T47D (cell line): ENCODE results near the gene TAF11.
"Not testable (repeated sequence)": the region's sequence is repeated elsewhere in the genome, so short reads cannot be mapped to it uniquely, and the experiment has no call there.

ENCODE experiments used
- DNase-seq, 2 experiments: peaks; one replicate each; pipeline versions ENCODE4 v3.0.0 to v3.0.0-alpha.2; 2011 to 2012; ENCODE audit warnings: low read depth in 1 of 2, low spot score in 1 of 2
- JUND ChIP-seq: IDR thresholded peaks from 2 replicates; pipeline ENCODE4 v1.6.1; 2012; ENCODE audit warnings: low read depth
- in situ Hi-C: cut with HindIII; loops from 2 replicates; pipeline ENCODE4 v1.10.0; 2016; ENCODE audit warnings: low sequenced_read_pairs, low pct_unique_long_range_greater_than_20kb

The TAF11 gene

DNA sequence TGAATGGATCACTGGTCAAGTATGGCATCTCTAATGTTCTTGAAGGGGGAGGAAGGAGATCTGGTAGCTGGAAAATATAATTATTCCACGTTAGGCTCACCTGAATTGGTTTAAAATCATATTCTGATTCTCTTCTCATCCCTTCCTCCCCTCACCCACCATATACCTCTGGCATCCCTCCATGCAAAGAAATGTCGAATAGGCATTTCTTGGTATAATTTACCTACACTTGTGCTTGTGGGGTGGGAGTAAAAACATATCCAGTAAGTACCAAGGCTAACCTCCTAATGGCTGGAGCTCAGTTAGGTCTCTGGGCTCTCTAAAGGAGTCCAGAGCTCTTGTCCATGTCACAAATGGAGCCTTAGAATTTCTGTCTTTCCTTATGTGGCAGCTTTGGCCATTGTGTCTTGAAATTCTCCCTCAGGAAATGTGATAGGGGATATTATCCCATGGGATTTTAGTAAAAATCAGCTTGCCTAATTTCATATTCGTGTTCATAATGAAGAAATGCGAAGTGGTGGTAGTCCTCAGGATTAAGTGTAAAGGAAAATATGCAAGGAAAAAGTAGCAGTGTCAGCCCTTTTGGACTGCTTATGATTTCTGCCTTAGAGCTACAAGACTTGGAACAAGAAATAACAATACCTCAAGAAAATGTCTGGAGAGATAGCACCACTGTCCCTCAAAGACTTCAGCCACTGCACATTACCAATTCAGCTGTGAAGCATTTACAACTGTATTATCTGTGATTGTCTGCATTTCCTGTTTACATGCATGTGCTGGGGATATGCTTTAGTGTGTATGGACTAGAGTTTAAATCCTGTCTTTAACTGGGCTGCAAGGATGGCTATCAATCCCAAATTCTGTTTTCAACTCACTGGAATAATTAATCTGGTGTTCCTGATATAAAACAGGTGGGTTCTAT is 12.3 kb downstream of the TAF11 start:
- in situ Hi-C loops = no loop called here
- no peak for TF ChIP-seq JUND
- no peak for DNase-seq

DNA sequence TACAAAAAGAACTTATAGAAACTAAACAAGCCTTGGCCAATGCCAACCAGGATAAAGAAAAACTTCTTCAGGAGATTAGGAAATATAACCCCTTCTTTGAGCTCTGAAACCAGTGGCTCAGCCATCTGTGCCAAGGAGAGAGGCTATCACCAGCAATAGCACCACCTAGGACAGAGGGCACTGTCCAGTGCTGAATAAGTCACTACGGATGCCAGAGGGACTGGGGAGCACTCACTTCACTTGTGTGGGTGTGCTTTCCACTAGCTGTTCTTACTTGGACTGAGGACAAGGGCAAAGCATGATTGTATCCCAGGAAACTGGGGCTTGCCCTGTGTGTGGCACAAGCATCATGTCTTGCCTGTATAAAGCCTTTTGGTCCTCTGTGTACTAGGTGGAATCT is 15.5 kb downstream of the TAF11 start:
- in situ Hi-C loops = no loop called here
- peak in 1 of 2 experiments; percentile 18 for DNase-seq
- no peak for TF ChIP-seq JUND

DNA sequence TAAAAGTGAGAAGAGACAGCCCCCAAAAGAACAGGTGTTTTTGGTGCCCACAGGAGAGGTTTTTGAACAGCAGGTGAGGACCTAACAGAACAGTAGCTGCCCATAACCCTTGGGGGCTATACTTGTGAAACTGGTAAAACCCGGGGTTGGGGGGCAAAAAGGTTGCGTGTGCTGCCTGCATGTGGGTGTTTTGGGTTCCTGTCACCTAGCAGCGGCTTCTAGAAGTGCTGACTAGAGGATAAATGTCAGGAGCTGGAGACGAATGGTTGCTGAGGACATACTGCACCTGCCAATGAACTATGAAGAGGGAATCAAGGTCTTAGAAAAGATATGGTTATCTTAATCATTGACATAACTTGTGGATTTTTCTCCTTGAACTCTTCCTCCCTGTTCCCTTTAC is 16.0 kb downstream of the TAF11 start:
- TF ChIP-seq JUND = no peak
- no peak for DNase-seq
- in situ Hi-C loops = no loop called here

DNA sequence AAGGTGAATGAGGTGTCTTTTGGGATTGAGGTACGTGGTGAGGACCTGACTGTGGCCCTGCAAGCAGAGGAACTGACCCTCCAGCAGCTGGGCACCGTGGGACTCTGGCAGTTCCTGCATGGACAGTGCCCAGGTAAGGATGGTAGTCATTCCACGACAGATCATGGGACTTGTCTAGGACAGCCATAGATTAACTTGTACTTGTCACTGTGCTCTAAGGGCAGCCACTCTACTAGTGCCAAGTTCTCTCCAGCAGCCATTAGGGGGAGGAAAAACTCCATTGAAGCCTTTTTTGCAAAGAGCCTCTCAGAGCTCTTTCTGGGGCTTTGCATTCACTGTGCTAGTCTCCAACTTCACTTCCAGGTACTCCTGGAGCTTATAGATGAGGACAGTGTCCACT is 20.4 kb downstream of the TAF11 start:
- in situ Hi-C loops = no loop called here
- peak in 1 of 2 experiments; percentile 23 for DNase-seq
- TF ChIP-seq JUND = no peak

DNA sequence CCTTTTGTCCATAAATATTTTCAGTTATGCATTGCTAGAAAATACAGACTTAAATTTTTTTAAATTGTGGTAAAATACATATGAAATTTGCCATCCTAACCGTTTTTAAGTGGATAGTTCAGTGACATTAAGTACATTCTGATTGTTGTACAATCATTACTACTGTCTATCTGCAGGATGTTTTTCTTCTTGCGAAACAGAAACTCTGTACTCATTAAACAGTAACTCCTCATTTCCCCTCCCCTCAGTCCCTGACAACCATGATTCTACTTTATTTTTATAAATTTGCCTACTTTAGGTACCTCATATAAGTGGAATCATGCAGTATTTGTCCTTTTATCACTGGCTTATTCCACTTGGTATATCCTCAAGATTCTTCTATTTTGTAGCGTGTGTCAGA is 21.3 kb downstream of the TAF11 start:
- in situ Hi-C loops = no loop called here
- DNase-seq = no peak
- no peak for TF ChIP-seq JUND

DNA sequence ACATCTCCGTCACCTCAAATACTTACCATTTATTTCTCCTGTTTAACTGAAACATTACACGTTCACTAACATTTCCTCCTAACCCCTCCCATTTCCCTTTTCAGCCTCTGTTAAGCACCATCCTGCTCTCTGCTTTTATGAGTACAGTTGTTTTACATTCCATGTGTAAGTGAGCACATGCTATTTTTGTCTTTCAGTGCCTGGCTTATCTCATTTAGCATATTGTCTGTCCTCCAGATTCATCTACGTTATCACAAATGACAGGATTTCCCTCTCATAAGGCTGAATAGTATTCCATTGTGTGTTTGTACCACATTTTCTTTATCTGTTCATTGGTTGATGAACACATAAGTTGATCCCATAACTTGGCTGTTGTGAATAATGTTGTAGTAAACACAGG is 22.7 kb downstream of the TAF11 start:
- no peak for DNase-seq
- no peak for TF ChIP-seq JUND
- in situ Hi-C loops = no loop called here

DNA sequence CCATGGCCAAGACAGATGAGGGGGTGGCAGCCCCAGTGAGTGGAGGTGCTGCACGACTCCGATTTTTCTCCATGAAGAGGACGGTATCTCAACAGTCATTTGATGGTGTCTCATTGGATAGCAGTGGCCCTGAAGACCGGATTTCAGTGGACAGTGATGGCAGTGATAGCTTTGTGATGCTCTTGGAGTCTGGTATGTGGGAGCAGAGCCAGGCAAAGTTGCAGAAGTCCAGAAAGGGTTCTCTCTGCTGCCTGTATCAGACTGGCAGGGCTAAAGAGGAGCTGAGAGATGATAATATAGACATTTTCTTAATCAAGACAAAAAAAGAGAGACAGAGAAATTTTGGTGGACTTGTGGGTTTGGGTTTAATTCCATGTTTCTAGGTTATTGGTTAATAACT is 23.8 kb downstream of the TAF11 start:
- in situ Hi-C loops = no loop called here
- TF ChIP-seq JUND = no peak
- no peak for DNase-seq

DNA sequence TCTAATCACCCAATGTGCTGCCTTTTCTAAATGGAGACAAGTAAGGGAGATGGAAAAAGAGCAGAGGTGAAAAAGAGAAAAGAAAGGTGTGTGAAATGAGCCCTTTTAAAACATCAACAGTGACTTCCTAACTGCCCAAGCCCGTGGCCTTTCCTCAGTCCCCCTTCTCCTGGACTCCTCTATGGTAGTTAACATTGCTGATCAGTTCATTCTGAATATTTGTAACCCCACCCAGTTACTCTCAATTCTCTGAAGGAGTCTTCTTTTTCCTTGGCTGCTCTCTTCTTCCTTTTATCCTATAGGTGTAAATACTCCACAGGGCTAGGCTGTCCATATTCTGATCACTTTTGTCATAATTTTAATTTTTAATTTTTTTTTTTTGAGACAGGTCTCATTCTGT is 27.1 kb downstream of the TAF11 start:
- no peak for TF ChIP-seq JUND
- DNase-seq = no peak
- in situ Hi-C loops = no loop called here

DNA sequence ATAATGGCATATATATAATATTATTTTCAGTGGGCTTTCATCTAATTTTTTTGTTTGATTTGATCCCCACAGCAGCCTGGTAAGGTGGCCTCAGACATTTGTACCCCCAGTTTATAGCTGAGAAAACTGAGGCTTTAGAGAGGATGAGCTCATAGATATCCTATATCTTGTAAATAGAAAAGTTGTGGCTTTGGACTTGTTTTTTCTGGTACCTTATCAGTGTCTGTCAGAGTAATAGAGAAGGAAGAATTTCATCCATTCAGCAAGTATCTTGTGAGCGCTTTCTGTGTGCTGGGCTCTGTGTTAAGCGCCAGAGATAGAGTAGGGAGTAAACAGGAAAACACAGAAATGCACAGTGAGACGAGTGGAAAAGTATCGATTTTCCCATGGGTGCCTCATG is 27.9 kb downstream of the TAF11 start:
- in situ Hi-C loops = no loop called here
- no peak for DNase-seq
- no peak for TF ChIP-seq JUND

DNA sequence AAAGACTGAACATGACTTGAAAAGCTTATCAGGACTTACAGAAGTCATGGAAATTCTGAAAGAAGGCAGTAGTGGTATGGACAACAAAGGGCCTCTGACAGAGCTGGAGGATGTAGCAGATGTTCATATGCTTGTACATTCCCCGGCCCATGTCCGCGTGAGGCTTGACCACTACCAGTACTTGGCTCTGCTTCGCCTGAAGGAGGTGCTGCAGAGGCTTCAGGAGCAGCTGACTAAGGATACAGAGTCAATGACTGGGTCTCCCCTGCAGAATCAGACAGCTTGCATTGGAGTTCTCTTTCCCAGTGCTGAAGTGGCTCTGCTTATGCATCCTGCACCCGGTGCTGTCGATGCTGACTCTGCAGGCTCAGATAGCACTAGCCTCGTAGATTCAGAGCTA is 29.2 kb downstream of the TAF11 start:
- no peak for TF ChIP-seq JUND
- DNase-seq = no peak
- in situ Hi-C loops = no loop called here

DNA sequence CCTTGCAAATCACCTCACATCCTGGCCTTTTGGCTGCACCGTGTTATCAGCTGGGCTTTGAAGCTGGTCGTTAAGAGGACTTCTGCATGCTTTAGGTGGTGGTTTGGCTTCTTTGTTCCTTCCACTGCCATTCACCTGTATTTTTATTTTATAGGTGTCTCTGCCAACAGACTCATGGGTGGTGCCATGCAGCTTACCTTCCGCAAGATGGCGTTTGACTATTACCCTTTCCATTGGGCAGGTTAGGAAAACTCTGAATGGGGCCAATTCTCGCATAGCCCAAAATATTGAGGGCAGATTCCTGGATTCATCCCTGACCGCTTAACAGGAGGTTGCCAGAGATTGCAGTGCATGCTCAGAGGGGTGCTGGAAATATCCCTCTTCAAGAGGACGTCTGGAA is 32.4 kb downstream of the TAF11 start:
- in situ Hi-C loops = no loop called here
- TF ChIP-seq JUND = no peak
- DNase-seq = no peak

DNA sequence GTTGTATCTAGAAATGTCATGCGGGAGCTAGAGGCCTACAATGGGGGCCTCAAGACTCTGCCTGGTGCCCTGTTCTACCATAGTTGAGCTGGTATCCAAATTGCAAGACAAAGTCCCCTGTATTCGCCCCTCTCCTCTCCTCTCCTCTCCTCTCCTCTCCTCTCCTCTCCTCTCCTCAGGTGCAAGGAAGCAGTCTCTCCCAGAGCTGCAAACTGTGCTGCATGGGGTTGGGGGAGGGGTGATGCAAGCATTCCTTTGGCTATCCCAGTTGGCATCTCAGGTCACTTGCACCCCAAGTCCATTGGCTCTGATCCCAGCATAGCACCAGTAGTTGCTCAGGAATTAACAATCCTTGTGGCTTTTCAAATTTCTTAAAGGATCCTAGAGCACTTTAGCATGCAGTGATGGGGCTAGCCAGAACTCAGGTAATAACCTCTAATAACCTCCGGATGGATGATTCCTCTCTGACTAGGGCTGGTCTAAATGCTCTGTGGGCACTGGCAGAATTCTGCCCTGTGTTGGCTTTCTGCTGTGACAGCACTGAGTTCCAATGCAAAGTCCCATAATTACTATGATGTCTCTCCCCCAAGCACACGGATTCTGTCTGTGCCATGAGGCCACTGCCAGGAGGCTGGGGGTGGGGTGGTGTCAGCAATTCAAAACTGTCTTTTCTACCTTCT is 35.3 kb downstream of the TAF11 start:
- in situ Hi-C loops = no loop called here
- TF ChIP-seq JUND = no peak
- peak in 1 of 2 experiments; percentile 80 for DNase-seq

DNA sequence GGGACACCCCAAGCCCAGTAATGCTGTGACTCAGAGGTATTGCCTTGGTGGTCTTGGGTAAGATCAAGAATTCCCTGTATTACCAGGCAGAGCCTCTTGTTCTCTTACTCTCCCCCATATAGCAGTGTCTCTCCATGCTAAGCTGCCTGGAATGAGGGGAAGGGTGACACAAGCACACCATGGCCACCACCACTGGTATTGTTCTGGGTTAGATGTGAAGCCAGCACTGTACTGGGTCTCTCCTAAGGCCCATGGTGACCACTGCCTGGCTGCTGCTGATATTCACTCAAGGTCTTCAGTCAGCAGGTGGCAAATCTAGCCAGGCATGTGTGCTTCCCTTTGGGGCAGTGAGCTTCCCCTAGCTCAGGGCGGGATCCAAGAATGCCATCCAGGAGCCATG is 36.5 kb downstream of the TAF11 start:
- DNase-seq = no peak
- TF ChIP-seq JUND = no peak
- in situ Hi-C loops = no loop called here

DNA sequence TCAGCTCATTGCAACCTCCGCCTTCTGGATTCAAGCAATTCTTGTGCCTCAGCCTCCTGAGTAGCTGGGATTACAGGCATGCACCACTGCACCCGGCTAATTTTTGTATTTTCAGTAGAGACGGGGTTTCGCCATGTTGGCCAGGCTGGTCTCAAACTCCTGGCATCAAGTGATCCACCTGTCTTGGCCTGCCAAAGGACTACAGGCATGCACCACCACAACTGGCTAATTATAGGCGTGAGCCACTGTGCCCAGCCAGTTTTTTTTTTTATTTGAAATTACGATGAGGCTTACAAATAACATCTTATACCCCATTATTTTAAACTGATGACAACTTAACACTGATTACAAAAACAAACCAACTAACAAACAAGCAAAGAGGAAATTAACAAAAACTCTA is 38.8 kb downstream of the TAF11 start:
- in situ Hi-C loops, DNase-seq: not testable (repeated sequence)
